ENCODE measurements around the gene AKAP11. TPM values are rescaled to one million over a fixed set of nuclear protein-coding genes. Genes with fewer than 3 reads are reported as not detected.
"Not testable (repeated sequence)": the region's sequence is repeated elsewhere in the genome, so short reads cannot be mapped to it uniquely, and the experiment has no call there.

The AKAP11 gene
- total RNA-seq, 1 experiment from 2014 or later: 5.2 TPM

- Histone ChIP-seq H3K9me3 (ENCODE audit: low read length) (no peaks in the 10 kb centered on the region), H3K9me2 (replicated peaks; ENCODE audit: low read length) (no peaks in the 10 kb centered on the region), H3K79me2 (ENCODE audit: low read length) (no peaks in the 10 kb centered on the region), H3K4me2 (ENCODE audit: low read length) (no peak overlapping the region), H2AFZ (ENCODE audit: low read length) (no peak overlapping the region), H3K36me3 (ENCODE audit: low read depth, low read length) (peaks cover 6% of the 10 kb centered on the region; the same call in 1 of the 2 replicates), H3K4me3 (ENCODE audit: low read length) (no peak overlapping the region), H3K4me1 (ENCODE audit: insufficient read depth, low read length) (no peaks in the 10 kb centered on the region; the same call in 1 of the 2 replicates), H3K27ac (ENCODE audit: low read length) (no peak overlapping the region), H3F3A (ENCODE audit: low read length, unreplicated experiment) (no peaks in the 10 kb centered on the region), H4K20me1 (ENCODE audit: low read length) (no peaks in the 10 kb centered on the region), H3K9ac (ENCODE audit: low read length) (no peak overlapping the region), H3K27me3 (ENCODE audit: low read length) (no peaks in the 10 kb centered on the region)
- ATAC-seq (no peak), DNase-seq (no peak)
- POLR2A ChIA-PET (ENCODE audit: unreplicated experiment): no interaction called here
- TF ChIP-seq EZH2 (IDR thresholded peaks at IDR 0.05; ENCODE audit: low read length, unreplicated experiment) (no peak), CTCF (conservative IDR thresholded peaks at IDR 0.05; ENCODE audit: low read depth, low read length) (no peak), EZH2phosphoT487 (IDR thresholded peaks at IDR 0.05; ENCODE audit: borderline replicate concordance, low read length) (no peak)
- CTCF ChIA-PET: no interaction called here
- intact Hi-C loops (cut with micrococcal nuclease): no loop called here
- no TSS peak for BruUV-seq (replicated peaks)
Observed at GRCh38 chr13:42225051-42225450, 46.9 kb upstream of the AKAP11 start.

- intact Hi-C loops (cut with micrococcal nuclease); DNase-seq; H3K79me2 ChIP-seq (ENCODE audit: low read length); H3K9me2 ChIP-seq (replicated peaks; ENCODE audit: low read length); H3K36me3 ChIP-seq (ENCODE audit: low read depth, low read length); H3K27me3 ChIP-seq (ENCODE audit: low read length); H3K9me3 ChIP-seq (ENCODE audit: low read length); ATAC-seq; H3K27ac ChIP-seq (ENCODE audit: low read length); H3K4me2 ChIP-seq (ENCODE audit: low read length); H3K4me1 ChIP-seq (ENCODE audit: insufficient read depth, low read length); H3F3A ChIP-seq (ENCODE audit: low read length, unreplicated experiment); H3K4me3 ChIP-seq (ENCODE audit: low read length); BruUV-seq (replicated peaks); H4K20me1 ChIP-seq (ENCODE audit: low read length); H2AFZ ChIP-seq (ENCODE audit: low read length); CTCF ChIA-PET; H3K9ac ChIP-seq (ENCODE audit: low read length): not testable (repeated sequence)
- POLR2A ChIA-PET (ENCODE audit: unreplicated experiment): interaction anchor here (0.6 kb wide), 1 partner anchor 439 kb away, joined by 4 read pairs; no protein-coding TSS in a partner anchor
Observed at GRCh38 chr13:42226759-42227158, 45.2 kb upstream of the AKAP11 start.

- CTCF ChIA-PET: no interaction called here
- H2AFZ ChIP-seq (ENCODE audit: low read length): no peak overlapping the region
- H3K9me2 ChIP-seq (replicated peaks; ENCODE audit: low read length): no peaks in the 10 kb centered on the region
- no peak overlapping the region for H3K9ac ChIP-seq (ENCODE audit: low read length)
- POLR2A ChIA-PET (ENCODE audit: unreplicated experiment): no interaction called here
- no peaks in the 10 kb centered on the region for H3K27me3 ChIP-seq (ENCODE audit: low read length)
- H3K27ac ChIP-seq (ENCODE audit: low read length): no peak overlapping the region
- no peak overlapping the region for H3K4me2 ChIP-seq (ENCODE audit: low read length)
- no peaks in the 10 kb centered on the region for H3K79me2 ChIP-seq (ENCODE audit: low read length)
- H3K4me1 ChIP-seq (ENCODE audit: insufficient read depth, low read length): no peaks in the 10 kb centered on the region; the same call in 1 of the 2 replicates
- H3K4me3 ChIP-seq (ENCODE audit: low read length): no peak overlapping the region
- TF ChIP-seq CTCF (conservative IDR thresholded peaks at IDR 0.05; ENCODE audit: low read depth, low read length) (no peak), EZH2 (IDR thresholded peaks at IDR 0.05; ENCODE audit: low read length, unreplicated experiment) (no peak), EZH2phosphoT487 (IDR thresholded peaks at IDR 0.05; ENCODE audit: borderline replicate concordance, low read length) (no peak)
- H3K36me3 ChIP-seq (ENCODE audit: low read depth, low read length): 0 out of 2 replicates have a peak, but pooled peaks cover 3% of the 10 kb centered on the region
- H3F3A ChIP-seq (ENCODE audit: low read length, unreplicated experiment): no peaks in the 10 kb centered on the region
- no peaks in the 10 kb centered on the region for H3K9me3 ChIP-seq (ENCODE audit: low read length)
- ATAC-seq: no peak
- no peaks in the 10 kb centered on the region for H4K20me1 ChIP-seq (ENCODE audit: low read length)
- intact Hi-C loops (cut with micrococcal nuclease): no loop called here
- no peak for DNase-seq
- no TSS peak for BruUV-seq (replicated peaks)
Observed at GRCh38 chr13:42228527-42228926, 43.4 kb upstream of the AKAP11 start.
